ENCODE measurements around the gene HMCN2.

DNA sequence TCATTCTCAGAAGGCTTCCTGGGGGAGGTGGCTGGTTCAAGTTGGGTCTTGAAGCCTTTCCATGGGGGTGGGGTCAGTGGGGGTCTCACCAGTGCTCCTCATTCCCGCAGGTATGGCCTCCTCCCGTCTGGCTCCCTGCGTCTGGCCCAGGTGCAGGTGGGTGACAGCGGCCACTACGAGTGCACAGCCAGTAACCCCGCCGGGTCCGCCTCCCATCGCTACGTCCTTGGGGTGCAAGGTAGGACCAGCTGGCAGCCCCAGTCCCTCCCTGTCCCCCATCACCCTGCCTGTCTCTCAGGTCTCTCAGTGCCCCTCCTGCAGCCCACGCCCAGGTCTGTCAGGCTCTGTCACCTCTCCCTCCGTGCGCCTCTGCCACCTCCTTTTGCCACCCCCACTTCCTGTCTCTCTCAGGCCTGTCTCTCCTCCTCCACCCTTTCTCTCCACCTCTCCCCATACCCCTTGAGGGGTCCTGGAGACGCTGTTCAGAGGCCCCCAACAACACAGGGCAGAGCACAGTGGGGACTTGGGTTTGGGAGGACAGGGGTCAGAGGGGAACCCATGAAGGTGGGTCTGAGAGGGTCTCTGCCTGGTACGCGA lies 72.3 kb downstream of the HMCN2 start:
- TF ChIP-seq, protein P1, sequence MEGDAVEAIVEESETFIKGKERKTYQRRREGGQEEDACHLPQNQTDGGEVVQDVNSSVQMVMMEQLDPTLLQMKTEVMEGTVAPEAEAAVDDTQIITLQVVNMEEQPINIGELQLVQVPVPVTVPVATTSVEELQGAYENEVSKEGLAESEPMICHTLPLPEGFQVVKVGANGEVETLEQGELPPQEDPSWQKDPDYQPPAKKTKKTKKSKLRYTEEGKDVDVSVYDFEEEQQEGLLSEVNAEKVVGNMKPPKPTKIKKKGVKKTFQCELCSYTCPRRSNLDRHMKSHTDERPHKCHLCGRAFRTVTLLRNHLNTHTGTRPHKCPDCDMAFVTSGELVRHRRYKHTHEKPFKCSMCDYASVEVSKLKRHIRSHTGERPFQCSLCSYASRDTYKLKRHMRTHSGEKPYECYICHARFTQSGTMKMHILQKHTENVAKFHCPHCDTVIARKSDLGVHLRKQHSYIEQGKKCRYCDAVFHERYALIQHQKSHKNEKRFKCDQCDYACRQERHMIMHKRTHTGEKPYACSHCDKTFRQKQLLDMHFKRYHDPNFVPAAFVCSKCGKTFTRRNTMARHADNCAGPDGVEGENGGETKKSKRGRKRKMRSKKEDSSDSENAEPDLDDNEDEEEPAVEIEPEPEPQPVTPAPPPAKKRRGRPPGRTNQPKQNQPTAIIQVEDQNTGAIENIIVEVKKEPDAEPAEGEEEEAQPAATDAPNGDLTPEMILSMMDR (IDR thresholded peaks at IDR 0.05) = no peak
- TF ChIP-seq POLR2AphosphoS5 (IDR thresholded peaks at IDR 0.05) (no peak), POLR2A (IDR thresholded peaks at IDR 0.05) (no peak), EP300 (IDR thresholded peaks at IDR 0.05) (no peak)

Data from stomach (tissue), 4 donors.